HG03460 (cell line): Measurements from ENCODE around the gene APOL3.
"Not testable (repeated sequence)": the region's sequence is repeated elsewhere in the genome, so short reads cannot be mapped to it uniquely, and the experiment has no call there.

Experiments used
- ATAC-seq: cut with Tn5 transposase; IDR thresholded peaks from one replicate; pipeline ENCODE4 v1.9.1; 2021; ENCODE audit not compliant: unreplicated experiment

APOL3 gene

DNA sequence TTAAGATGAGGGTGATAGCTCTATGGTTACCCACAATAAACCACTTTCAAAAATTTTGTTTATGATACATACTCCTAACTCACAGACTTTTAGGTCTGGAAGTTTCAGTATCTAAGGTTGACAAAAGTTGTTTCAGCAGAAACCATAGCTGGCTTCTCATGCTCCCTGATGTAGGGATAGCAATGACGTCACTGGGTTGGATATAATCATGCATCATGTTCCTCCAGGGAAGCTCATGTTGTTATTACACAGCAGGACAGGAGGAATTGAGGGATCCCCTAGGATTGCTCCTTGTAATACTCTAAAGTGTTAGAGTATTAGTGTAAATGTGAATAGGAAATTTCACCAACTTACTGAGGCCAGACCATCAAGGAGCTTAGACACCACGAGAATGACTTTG lies 23.6 kb downstream of the APOL3 start:
- no peak for ATAC-seq

DNA sequence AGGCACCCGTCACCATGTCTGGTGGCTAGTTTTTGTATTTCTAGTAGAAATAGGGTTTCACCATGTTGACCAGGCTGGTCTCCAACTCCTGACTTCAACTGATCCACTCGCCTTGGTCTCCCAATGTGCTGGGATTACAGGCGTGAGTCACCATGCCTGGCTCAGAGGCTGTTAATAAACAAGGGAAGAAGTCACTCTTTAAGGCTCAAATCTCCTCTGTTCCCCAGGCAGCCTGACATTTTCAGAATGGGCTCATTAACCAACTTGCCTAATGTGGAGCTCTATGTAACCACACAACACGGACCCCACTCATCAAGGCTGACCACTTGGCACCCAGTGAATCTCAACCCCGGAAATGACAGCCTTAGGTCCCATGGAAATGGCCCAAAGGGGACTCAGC lies 24.1 kb downstream of the APOL3 start:
- ATAC-seq: no peak

DNA sequence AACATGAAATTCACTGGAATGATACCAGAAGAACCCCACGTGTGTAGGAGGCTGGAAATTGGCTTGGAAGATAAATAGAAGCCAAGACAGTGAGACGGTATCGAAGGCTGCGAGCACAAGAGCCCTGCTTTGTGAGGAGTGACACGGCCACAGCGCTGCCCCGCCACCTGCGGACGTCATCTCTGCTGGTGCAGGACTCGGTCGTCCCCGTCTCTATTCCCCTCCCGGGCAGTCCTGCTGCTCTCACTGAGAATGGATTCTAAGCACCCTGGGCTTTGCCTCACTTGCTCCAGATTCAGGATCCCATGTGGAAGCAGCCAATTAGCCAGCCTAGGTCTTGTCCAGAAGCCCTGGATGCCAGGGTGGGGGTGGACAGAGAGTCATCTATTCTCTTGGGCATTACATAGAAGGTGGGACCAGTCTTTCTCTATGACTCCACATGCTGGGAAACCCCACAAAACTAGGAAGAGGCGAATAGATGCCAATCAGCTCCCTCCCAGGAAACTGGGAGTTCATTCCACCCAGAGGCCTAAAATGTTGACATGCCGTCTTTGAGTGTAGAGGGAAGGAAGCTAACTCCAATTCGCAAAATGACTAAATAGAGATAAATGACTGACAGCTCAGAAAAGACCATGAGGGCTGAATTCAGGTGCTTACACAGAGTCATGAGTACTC lies 25.1 kb downstream of the APOL3 start:
- ATAC-seq: no peak

DNA sequence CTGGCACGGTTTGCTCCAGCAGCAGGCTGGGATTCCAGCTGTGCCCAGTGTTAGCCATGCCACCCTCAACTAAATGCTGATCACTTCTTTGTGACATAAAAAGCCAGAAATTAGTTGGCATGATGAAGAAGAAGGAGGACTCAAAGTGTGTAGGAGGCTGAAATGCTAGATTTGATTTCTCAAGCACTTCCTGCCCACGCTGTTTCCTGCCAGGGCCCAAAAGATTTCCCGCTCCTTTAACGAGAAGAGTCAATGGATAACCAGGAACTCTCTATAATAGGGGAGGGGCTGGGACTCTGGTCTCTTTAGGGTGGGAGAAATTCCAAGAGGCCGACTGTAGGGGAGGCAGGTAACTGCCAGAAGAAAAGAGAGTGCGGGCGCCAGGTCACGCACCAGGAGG lies 26.4 kb downstream of the APOL3 start:
- ATAC-seq: no peak

DNA sequence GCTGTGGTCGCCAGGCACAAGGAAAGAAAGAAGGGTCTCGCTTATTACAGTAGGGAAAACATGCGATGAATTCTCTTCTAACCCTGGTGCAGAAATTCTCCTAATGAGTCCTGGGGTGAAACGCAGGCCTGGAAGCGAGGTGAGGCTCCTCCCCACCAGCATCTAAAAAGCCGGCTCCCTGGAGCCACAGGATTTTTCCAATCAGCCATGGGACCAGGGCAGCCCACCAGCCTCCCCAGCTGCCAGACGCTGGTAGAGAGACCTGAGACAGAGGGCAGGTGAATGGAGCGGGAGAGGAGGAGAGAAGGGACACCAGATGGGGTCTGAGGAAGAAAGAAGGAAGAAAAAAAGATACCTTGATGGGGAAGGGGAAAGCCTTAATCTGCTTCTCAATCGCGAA lies 28.6 kb downstream of the APOL3 start:
- no peak for ATAC-seq

DNA sequence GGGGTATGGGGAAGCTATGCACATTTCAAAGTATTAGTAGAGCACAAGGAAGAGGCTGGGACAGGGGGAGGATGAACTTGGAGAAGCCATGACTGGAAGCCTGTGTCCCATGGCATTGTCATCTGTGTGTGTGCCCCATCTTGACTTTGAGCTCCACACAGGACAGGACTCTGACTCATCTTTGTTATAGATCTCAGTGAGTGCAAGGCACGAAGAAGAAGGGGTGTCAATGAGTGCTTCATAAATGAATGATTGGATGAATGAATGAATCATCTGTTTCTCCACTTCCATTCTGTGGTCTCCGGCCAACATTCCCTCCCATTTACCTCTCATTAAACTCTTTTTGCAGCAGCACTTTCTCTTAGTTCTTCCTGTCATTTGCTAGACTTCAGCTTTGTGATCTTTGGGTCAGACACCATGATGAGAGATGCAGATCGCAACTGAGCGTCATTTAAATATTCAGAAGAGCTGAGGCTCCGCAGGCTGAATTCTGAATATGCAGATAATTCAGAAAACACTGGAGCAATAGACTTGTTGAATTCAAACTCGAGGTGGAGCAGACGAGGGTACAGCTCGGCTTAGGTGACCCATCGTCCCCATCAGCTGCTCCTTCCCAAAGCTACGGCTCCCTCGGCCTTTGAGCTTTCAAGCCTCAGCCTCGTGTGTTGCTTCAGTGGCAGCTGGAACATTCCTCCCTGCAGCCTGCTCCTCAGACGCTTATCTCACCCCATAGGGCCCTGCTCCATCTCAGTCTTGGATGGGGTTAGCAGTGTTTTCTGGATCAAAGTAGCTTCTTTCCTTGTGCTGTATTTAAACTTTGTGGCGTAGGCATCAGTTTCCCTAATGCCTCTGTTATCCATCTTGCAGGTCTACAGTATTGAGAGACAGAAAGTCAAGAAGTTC lies 30.8 kb downstream of the APOL3 start:
- ATAC-seq: no peak

DNA sequence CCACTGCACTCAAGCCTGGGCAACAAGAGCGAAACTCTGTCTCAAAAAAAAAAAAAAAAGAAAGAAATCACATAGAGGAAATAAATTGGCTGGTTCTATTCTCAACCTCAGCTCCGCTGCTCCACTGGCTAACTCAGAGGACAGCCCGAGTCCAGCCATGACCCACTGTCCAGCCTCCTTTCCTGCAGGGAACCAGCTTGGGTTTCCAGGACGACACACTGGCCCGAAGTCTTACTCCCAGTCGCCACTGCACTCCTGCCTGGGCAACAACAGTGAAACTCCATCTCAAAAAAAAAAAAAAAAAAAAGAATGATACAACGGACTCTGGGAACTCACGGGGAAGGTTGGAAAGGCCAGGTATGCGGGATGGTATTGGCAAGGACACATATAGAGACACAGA lies 31.5 kb downstream of the APOL3 start:
- ATAC-seq: no peak

DNA sequence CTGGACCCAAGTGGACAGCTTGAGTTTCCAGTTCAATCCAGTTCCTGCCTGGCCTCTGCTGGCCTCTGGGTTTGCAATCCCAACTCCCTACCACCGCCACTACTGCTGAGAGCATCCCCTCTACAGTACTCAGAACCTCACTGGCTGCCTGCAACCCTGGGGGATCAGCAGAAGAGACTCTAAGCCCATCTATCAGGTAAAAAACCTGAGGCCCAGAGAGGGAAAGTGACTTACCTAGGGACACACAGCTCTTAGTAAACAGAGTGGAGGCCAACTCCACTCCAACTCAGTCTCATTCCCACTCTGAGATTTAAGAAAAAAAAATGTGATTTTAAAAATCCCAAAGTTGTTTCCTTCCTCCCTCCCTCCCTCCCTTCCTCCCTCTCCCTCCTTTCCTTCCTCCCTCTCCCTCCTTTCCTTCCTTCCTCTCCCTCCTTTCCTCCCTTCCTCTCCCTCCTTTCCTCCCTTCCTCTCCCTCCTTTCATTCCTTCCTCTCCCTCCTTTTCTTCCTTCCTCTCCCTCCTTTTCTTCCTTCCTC lies 34.5 kb downstream of the APOL3 start:
- no peak for ATAC-seq

DNA sequence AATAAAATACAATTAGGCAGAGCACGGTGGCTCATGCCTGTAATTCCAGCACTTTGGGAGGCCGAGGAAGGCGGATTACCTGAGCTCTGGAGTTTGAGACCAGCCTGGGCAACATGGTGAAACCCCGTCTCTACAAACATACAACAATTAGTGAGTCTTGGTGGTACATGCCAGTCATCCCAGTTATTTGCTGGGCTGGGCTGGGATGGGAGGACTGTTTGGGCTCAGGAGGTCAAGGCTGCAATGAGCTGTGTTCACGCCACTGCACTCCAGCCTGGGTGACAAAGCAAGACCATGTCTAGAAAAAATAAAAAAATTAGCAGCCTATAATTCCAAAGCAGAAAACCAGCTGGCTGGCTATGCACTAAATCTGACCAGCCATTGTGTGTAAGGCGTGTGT lies 35.1 kb downstream of the APOL3 start:
- ATAC-seq: no peak

DNA sequence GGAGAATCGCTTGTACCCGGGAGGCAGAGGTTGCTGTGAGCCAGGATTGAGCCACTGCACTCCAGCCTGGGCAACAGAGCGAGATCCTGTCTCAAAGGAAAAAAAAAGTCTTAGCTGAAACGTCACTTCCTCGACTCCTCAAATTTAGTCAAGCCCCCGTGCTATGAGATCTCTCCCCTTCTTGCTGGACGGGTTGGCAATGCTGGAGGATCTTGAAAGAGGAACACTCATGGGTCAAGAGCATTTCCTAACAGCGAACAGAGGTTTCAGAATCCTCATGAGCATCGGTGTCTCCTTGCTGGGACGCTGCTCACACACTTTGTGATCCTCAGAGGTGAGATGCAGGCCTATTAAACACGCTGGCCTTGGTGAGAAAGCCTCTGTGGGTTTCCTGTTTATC lies 35.9 kb downstream of the APOL3 start:
- no peak for ATAC-seq

DNA sequence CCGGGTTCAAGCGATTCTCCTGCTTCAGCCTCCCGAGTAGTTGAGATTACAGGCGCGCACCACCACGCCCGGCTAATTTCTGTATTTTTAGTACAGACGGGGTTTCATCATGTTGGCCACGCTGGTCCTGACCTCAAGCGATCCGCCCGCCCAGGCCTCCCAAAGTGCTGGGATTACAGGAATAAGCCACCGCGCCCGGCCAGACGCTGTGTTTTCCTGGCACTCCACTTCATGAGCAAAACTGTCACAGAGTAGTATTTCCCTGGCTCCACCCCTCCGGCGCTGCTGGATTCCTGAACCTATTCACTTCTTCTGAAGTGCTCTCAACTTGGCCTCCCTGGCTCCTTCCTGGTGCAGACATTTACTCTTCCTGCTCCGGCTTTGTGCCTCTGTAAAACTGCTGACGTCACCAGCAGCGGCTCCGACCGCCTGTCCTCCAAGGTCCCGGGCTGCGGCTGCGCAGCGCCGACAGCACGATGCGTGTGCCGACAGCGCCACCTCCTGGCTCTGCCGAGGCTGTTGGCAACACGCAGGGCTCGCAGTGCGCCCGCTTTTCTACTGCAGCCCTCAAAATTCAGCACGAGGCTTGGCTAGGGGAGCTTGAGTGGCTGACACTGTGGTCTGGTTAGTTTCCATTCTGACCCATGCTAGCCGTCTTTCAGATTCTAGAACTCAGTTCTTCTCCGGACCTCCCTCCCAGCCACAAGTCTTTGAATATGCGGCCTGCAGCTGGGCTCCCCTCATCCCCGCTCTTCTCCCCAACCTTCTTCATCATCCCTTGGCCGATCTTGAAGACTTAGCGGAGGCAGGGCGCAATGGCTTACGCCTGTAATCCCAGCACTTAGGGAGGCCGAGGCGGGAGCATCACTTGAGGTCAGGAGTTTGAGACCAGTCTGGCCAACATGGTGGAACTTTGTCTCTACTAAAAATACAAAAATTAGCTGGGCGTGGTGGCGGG lies 36.6 kb downstream of the APOL3 start:
- ATAC-seq: peak; percentile 88

DNA sequence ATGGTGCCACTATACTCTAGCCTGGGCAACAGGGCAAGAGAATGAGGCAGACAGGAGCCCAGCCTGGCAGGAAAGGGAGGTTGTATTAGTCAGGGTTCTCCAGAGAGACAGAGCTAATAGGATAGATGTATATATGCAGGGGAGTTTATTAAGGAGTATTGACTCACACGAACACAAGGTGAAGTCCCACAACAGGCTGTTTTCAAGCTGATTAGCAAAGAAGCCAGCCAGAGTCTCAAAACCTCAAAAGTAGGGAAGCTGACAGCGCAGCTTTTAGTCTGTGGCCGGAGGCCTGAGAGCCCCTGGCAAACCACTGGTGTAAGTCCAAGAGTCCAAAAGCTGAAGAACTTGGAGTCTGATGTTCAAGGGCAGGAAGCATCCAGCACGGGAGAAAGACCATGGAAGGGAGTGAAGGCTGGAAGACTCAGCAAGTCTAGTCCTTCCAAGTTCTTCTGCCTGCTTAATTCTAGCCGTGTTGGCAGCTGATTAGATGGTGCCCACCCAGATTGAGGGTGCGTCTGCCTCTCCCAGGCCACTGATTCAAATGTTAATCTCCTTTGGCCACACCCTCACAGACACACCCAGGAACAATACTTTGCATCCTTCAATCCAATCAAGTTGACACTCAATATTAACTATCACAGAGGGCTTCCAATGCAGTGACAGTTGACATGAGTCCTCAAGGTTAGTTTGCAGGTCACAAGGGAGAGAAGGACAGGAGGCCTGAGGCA lies 39.8 kb downstream of the APOL3 start:
- not testable (repeated sequence) for ATAC-seq

DNA sequence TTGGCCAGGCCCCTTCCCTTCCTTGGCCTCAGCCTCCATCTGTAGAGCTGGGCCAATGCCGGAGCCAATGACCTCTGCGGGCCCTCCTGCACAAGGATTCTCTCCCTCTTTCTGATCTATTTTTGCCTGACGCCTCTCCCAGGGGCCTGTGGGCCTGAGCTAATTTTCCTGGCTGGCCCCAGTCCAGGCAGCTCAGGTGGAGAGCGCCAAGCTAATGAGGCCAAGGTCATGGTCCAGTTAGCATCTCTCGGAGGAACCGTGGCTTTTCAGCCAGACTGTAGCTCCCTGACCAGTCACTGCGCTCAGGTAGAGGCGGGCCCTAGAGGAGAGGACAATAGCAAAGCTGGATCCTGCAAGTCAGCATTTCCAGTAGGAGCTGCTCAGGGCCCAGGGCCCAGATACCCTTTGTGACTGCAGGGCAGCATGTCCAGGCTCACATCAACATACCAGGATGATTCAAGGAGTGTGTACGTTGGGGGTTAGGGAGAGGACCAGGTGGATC lies 43.5 kb downstream of the APOL3 start:
- no peak for ATAC-seq

DNA sequence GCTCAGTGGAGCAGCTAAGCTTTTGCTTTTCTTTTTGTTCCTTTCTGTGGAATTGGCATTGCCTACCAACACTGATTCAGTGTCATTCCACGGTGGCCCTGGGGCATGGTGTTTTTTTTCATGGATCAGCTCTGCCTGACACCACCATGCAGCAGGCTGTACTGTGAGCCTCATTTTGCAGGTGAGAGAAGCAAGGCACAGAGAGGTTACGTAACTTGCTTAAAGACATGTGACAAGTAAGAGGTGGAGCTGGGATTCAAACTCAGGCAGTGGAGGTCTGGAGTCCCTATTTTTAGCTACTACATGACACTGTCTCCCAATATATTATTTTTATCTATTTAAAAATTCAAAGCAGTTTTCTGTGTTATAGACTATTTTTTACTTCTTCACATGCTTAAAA lies 44.4 kb downstream of the APOL3 start:
- ATAC-seq: no peak

DNA sequence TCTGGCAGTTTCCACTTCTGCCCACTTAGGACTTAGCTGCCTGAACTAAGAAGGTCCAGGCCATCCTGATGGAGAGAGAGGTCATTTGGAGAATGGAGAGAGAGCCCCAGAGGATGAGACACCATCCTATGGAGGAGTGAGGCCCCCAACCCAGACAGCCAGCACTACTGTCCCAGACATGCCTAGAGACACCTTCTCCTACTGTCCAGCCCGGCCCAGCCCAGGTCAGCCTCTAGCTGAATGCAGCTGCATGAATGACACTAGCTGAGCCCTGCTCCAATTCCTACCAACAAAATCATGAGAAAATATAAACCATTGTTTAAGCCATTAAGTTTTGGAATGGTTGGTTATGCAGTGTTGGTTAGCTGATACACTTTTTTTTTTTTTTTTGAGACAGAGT lies 47.4 kb downstream of the APOL3 start:
- ATAC-seq: no peak

DNA sequence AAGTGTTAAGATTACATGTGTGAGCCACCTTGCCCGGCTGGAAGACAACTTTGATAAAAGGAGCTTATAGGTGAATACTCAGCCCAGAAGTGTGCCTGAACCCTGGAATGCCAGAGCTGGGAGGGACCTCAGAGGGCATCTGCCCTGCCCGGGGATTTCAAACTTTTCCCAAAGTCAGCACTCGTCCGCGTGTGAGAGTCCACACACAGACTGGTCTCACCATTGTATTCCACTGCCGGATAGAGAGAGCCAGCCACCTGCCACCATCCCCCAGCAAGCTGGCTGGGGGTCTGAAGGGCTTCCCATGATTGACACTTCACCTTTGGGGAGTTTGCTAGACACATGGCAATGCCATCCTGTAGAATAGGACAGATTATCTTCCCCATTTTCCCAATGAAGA lies 49.2 kb downstream of the APOL3 start:
- ATAC-seq: no peak

DNA sequence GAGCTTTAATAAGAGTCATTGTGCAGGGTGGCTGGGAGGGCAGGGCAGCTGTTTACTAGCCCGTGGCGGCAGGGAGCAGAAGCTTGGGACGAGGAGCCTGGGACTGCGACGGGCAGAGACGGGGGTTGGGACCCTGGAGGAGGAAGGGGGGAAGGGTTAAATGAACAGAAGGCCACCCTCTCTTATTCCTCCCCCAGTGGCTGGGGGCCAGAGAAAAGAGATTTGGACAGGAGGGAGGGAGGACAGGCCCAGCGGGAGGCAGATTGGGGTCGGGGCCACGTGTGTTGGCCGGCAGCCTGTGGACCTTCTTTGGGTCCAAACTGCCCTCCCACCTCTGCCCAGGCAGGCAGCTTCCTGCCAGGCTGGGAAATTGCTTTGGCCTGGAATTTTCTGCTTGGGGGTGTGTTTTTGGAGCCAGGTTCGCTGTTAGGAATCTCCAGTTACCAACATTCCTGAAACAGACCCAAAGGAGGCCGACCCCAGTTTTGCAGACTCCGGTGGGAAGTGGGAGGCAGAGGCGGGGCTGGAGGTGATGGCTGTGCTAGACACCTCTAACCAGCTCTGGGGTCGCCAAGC lies 50.2 kb downstream of the APOL3 start:
- ATAC-seq: no peak

DNA sequence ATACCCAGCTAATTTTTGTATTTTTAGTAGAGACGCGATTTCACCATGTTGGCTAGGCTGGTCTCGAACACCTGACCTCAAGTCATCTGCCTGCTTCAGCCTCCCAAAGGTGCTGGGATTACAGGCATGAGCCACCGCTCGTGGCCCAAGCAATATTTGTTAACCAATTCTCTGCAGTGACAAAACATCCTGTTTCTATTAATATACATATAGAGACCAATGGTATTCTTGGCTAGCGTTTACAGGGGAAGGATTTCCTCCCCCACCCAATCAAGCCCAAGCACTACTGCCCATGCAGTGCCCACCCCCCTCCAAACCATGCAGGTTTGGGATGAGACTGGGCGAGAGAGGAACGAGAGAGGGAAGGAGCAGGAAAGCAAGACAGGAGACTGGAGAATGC lies 53.1 kb downstream of the APOL3 start:
- no peak for ATAC-seq

DNA sequence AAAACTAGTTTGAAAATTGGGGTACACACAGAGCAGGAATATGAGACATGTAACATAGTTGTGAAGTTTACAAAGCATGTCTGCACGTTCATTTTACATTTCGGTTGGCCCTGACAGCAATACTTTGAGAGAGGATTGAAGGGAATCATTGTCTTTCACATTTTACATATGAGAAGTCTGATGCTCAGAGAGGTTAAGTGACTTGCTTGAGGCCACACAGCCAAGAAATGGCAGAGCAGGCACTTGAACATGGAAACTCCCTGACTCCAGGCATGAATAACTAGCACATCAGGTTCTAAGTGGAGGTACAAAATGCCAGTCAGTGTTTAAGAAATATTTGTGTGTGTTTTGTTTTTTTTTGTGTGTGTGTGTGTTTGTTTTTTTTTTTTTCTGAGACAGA lies 53.6 kb downstream of the APOL3 start:
- ATAC-seq: no peak

DNA sequence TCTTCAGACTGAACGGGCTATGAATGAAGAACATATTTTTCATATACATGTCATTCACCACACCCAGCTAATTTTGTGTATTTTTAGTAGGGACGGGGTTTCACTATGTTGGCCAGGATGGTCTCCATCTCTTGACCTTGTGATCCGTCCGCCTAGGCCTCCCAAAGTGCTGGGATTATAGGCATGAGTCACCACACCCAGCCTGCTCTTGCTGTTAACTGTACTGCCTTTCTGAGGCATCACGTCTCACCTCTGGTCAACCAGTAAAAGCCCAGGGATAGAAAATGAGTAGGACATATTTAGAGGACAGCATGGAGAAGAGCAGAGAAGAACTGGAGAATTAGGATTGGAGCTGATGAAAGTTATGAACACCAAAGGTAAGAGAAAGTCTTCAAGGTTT lies 55.6 kb downstream of the APOL3 start:
- no peak for ATAC-seq
